NCI-H2107 (cell line): Measurements from ENCODE around the gene ZMIZ1.

Experiments
- DNase-seq: peaks from one replicate; lab custom pipeline; 2025; lab: John Stamatoyannopoulos, UW

ZMIZ1 gene

GRCh38 chr10:79172881-79173280 lies 104.1 kb downstream of the ZMIZ1 start:
- no peak for DNase-seq

DNA sequence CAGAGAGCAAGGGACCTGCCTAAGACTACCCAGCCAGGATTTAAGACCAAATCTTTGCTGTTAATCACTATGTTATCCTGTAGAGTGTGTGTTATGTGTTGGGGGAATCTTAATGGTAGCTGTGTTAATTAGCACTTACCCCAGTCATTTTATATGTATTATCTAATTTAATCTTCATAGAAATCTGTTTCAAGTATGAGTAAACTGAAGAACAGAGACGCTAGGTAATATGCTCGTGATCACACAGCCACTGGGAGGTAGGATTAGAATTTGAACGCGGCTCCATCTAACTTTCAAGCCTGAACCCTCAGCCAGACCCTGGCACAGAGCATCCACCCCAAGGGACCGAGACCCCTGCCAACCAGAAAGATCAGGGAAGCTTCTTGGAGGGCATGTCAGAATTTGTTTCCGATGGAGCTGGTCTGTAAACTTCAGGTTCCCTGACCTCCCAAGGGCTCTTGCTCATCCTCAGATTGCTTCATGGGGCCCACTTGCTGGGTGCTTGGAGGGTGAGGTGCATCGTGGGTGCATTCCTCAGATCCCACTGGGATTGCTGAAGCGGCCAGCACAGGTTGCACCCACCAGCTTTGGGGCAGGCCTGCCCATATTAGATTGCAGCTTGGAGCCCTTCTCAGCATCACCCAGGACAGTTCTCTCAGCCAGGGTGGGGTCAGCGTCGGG lies 105.0 kb downstream of the ZMIZ1 start:
- no peak for DNase-seq

- DNase-seq: no peak
Measured at GRCh38 chr10:79176052-79176501, 107.3 kb downstream of the ZMIZ1 start.

GRCh38 chr10:79176949-79177602 lies 108.3 kb downstream of the ZMIZ1 start:
- no peak for DNase-seq

DNA sequence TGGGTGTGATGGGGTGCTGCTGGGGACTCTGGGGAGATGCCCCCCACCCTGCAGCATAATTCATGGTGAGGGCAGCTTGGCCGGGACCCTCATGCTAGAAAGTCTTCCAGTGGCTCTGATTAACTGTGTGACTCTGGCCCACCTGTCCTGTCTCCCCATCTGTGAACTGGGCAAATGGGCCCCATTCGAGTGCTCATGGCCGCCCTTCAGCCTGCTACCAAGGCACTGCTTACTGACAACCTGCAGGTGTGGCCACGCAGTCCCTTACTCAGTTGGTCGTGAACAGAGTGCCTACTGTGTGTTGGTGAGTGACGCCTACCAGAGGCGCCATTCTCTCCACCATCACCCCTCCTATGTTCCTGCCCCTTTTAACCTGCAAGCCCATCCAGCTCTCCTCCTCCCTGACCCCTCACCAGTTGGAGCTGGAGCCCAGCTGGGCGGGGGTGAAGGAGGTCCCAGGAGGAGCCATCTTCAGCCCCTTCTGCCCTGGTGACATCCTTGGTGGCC lies 109.4 kb downstream of the ZMIZ1 start:
- DNase-seq: no peak

DNA sequence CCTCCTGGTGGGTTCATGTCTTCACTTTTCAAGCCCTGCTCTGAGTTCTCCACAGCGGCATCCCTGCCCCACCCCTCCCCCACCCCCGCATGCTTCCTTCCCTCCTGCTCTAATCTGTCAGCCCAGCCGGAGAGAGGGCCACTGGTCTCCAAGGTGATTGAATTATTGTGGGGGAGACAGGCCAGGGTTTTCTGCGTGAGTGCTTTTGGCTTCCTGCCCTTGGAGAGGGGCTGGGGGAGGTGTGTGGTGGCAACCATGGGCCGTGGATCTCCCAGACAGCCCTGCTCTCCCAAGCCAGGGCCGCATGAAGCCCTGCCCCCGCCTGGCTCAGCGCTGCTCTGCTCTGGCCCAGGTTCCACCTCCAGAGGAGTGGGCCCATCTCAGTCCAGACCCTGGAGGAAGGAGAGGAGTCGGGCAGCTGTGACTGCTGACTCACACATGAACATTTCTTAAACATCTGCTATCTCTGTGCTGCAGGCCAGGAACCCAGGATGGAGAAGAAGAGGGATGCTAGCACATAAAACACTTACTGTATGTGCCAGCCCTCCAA lies 109.9 kb downstream of the ZMIZ1 start:
- DNase-seq: no peak

DNA sequence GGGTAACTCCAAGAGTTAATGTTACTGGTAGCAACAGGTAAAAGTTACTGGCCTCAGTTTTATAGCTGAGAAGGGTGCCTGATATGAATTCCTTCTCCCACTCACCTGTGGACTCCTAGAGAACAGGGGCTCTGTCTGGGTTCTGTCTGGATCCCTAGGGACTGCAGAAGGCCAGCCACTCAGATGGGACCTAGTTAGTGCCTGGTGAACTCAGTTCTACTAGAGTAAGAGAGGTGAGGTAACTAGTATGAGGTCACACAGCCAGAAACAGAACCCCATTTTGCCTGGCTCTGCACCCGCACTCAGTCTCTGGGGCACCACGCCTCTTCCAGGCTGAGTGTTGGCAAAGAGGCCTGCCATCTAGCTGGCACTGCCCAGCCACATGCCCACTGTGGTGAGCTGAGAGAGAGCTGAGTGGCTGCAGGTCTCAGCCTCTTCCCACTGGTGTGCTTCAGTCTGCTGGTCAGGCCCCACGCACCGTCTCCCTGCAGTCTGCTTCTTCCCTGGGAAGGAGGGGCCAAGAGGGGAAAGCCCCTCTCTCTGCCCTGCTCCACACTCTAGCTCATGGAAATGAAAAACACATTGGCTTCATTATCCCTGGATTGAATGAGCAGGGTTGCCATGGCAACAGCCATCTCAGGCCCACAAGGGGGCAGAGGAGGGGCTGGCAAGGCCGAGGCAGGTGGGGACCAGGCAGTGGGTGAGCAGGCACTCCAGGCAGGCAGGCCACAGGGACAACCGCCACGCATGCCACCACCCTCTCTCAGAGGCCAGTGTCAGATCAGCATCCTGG lies 110.6 kb downstream of the ZMIZ1 start:
- DNase-seq: no peak

DNA sequence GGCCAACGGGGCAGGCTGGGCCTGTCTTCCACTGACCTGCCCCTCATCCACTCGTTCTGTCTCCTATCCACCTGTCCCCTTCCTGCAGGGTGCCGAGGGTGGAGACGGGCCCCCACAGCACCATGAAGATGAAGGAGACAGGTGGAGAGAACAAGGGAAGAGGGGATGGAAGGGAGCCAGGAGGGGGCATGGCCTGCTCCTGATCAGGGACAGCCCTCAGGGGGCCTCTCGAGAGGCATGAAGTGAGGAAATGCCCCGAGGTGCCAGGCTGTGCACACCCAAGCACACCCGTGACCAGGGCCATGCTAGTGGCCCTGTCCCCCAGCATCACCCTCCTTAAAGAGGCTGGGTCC lies 111.2 kb downstream of the ZMIZ1 start:
- DNase-seq: no peak

DNA sequence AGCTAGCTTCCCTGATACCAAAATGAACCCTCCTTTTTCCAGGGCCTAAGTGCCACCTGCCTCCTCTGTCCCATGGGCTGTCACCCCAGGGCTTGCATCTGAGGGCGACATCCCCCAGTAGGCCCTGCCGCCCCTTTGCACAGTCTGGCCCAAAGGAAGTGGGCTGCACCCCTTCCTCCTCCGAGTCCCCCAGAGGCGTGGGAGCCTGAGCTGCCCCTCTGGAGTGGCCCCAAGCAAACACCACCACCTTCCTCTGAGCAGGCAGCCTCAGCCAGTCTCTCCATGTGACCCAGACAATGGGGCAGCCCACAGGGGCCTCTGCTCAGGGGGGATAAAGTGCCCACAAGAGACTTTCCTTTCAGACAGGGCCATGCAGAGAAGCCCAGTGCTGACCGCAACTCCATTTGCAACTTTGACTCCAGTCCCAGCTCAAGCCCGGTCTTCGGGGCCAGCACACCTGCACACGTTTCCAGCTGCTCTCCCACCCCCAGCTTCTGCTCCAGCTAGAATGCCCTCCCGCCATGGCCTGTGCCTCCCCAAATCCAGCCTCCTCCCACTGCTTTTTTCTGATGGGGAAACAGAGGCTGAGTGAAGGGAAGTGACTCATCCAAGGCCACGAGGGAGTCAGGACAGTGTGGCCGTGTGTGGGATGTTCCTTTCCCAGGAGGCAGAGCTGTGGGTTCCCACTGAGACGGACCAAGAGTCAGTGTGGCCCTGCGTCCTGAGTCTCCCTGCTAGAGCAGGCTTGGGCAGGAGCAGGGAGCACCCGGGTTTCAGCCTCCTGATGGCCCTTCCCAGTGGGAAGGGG lies 111.9 kb downstream of the ZMIZ1 start:
- no peak for DNase-seq

GRCh38 chr10:79181227-79181626 lies 112.5 kb downstream of the ZMIZ1 start:
- DNase-seq: no peak

DNA sequence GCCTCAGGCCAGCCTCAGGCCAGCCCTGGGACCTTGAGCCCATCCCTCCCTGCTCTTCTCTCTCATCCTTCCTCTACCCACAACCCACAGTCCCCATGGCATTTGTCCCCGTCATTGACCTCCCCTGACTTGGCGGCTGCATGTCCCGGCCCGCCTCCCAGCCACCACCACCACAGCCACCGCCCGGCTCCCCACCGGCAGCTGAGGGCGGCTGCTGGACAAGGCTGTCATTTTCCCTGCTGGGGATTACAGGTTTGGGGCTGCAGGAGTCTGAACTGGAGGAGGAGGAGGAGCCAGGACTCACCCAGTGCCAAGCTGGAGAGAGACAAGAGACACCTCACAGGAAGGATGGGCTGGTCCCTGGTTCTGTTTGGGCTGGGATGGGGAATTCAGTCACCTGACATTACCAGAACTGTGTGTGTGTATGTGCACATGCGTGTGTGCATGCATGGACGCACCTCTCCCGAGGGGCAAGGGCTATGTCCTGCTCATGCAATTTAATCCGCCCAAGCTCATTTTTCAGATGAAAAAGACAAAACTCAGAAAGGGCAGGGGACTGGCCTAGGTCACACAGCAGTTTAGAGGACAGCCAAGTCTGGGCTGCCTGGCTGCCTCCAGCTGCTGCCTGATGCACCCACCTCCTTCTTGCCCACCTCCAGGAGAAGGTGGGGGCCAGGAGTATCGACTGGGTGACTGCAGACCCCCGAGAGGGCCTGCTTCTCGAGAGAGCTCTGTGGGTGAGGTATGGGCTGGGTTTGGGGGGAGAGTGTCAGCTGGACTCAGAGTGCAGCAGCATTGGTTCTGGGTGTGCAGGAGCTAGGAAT lies 113.1 kb downstream of the ZMIZ1 start:
- no peak for DNase-seq

DNA sequence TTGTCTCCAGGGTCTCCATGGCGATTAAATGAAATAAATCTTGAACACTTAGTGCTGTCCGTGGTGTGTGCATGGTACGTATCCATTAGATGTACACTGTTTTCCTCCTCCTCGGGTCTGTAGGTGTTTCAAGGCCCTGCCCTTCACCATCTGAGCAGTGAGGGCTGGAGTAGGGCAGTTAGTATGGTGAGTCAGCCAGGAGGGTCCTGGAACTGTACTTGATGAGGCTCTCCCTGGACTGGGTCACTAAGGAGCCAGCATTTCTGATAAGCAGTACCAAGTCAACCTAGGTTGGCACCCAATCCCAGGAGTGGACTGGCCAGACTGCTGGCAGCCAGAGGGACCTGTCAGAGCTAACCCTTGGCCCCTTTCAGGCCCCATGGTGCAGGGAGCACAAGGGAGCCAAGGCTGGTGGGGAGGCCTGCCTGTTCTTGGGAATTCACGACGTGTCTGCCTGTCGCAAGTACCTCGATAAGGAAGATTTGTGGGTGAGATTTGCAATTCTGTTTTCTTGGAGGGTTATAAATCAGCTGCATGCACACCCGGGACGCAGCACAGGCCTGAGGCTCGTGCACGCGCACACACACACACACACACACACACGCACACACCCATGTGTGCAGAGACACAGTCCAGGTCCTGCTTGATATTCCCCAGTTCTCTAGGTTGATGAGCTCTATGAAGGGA lies 114.2 kb downstream of the ZMIZ1 start:
- no peak for DNase-seq

DNA sequence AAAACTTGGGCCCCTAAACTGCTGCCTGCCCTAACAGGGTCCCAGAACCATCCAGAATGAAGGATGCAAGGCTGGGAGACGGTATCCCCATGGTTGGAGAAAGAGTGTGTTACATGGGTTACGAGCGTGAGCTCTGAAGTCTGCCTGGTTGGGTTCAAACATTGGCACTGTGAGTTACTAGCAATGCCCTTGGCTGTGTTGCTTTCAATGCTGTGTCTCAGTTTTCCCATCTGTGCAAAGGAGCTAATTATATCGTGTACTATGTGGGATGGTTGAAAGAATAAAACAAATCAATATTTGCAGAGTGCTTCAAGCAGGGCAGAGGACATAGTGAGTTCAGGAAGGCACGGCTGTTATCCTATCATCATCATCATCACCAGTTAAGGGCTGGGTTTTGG lies 114.7 kb downstream of the ZMIZ1 start:
- DNase-seq: no peak

DNA sequence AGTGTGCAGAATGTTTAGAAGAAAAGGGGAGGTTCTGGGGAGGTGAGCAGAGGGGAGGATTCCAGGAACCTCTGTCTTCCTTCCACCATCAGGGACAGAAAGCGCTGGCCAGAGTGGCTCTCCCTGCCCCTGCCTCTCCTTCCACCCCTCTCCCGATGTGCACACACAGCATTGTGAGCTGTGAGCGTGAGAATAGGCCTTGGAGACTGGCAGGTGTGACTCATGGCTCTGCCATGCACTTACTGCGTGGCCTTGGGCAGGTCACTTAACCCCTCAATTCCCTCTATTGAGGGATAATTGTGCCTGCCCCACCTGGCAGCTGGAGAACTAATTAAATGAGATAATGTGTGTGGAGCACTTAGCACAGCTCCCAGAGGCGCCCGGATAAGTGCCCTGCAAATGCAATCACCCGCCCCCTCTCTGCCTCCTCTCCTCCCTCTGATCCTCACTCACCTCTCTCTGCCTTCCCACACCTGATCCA lies 115.4 kb downstream of the ZMIZ1 start:
- no peak for DNase-seq

DNA sequence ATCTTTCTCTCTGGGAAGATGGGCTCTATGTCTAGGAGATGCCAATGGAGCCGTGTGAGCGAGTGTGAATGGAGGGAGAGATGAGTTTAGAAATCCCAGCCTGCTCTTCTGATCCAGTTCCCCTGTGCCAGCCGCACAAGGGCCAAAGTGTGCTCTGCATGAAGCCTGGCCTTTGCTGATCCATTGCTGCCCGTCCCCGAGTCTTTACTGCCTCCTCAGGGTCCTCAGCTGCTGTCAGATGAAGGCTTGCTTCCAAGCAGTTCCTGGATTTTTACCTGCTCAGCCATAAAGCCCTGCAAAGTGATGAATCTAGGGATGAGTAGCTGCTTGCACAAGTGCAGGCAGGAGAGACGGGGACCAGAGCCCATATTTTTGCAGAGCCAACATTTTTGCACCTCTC lies 115.9 kb downstream of the ZMIZ1 start:
- DNase-seq: no peak

DNA sequence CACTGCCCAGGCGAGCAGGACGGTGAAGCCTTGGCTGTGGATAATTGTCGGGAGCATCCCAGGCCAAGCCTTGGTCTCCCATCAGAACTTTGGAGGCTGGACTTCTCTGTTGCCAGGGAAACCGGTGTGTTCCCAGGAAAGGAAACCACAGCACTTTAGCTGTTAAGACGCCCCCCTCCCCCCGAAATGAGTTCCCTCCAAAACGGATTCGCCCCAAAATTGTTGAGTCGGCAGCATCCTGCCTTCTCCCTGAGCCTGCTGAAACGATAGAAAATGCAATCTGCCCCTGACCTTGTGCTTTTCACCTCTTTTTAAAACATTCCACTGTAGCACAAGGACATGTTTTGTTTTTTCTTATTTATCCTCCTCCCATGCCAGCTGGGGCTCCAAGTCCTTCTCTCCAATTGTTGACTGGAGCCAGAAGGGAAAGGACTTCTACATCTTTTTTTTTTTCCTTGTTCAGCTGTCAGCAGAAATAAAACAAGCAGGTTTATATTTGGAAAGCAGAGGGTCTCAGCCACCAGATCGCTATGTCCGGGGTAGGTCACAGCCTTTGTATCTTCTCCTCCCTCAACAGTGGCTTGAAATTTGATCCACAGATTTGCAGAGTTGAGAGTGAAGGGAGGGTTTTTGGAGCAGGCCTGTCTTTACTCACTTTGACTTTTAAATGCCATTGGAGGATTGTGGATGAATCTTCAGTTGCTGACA lies 116.5 kb downstream of the ZMIZ1 start:
- no peak for DNase-seq

GRCh38 chr10:79185796-79186374 lies 117.1 kb downstream of the ZMIZ1 start:
- DNase-seq: no peak

- DNase-seq: no peak
Measured at GRCh38 chr10:79186486-79187120, 117.8 kb downstream of the ZMIZ1 start.
